Liver (tissue), 3 donors: ENCODE measurements around the gene SOX13.

Source experiments
- ATF3 ChIP-seq: IDR thresholded peaks from 2 replicates; pipeline ENCODE4 v1.6.1; 2016; ENCODE audit warnings: antibody characterized with exemption
- CTCF ChIP-seq: fragments of 150-350 bp; IDR thresholded peaks from 2 replicates; pipeline ENCODE4 v1.5.1; 2017; ENCODE audit warnings: improper control_type of control experiment, low read depth, low read length; ENCODE audit not compliant: missing input control
- EGR1 ChIP-seq, 2 donors: IDR thresholded peaks; 2 replicates each; pipeline ENCODE4 v1.6.1; 2016 to 2018; ENCODE audit warnings: antibody characterized with exemption in 2 of 2, low read depth in 2 of 2
- FOXA1 ChIP-seq: IDR thresholded peaks from 2 replicates; pipeline ENCODE4 v1.6.1; 2016; ENCODE audit warnings: antibody characterized with exemption
- HNF4G ChIP-seq: IDR thresholded peaks from 2 replicates; pipeline ENCODE4 v1.6.1; 2016; ENCODE audit warnings: antibody characterized with exemption
- NR2F2 ChIP-seq: IDR thresholded peaks from 2 replicates; pipeline ENCODE4 v1.6.1; 2016; ENCODE audit warnings: antibody characterized with exemption
- RAD21 ChIP-seq, 2 donors: IDR thresholded peaks; 2 replicates each; pipeline ENCODE4 v1.6.1; 2016; ENCODE audit warnings: antibody characterized with exemption in 2 of 2, mild to moderate bottlenecking in 2 of 2
- RXRA ChIP-seq, 2 donors: IDR thresholded peaks; 2 replicates each; pipeline ENCODE4 v1.6.1; 2017 to 2018; ENCODE audit warnings: antibody characterized with exemption in 2 of 2, mild to moderate bottlenecking in 1 of 2
- SP1 ChIP-seq: IDR thresholded peaks from 2 replicates; pipeline ENCODE4 v1.6.1; 2018; ENCODE audit warnings: antibody characterized with exemption, mild to moderate bottlenecking
- TAF1 ChIP-seq: conservative IDR thresholded peaks from 2 replicates; pipeline ENCODE4 v1.6.1; 2016; ENCODE audit warnings: antibody characterized with exemption, mild to moderate bottlenecking
- YY1 ChIP-seq: IDR thresholded peaks from 2 replicates; pipeline ENCODE4 v1.6.1; 2016; ENCODE audit warnings: antibody characterized with exemption, mild to moderate bottlenecking
- ZBTB33 ChIP-seq: IDR thresholded peaks from 2 replicates; pipeline ENCODE4 v1.6.1; 2016; ENCODE audit warnings: antibody characterized with exemption
- TF ChIP-seq, protein P1 (sequence below): IDR thresholded peaks from 2 replicates; pipeline ENCODE4 v1.6.1; 2016; ENCODE audit warnings: antibody characterized with exemption
- TF ChIP-seq, protein P2 (sequence below): IDR thresholded peaks from 2 replicates; pipeline ENCODE4 v1.6.1; 2016; ENCODE audit warnings: antibody characterized with exemption, mild to moderate bottlenecking
- donor health status: healthy.
- donor health status: healthy.

DNA sequence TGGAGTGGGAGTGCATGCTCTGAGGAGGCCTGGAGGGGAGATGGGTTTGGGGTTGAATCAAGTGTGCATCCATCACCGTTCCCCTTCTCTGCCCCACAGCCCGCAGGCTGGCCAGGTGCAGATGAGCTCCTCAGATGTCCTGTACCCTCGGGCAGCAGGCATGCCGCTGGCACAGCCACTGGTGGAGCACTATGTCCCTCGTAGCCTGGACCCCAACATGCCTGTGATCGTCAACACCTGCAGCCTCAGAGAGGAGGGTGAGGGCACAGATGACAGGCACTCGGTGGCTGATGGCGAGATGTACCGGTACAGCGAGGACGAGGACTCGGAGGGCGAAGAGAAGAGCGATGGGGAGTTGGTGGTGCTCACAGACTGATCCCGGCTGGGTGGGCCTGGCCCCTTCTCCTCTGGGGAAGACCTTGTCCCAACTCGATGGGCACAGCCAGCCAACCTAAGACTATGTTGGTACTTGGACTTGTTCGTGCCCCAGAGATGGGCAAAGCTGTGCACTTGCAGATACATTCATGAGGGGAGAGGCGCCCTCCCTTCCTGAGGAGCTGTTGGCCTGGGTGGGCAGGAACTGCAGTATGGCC, 52.9 kb downstream of the SOX13 start:
- TF ChIP-seq CTCF (no peak), FOXA1 (no peak), TAF1 (no peak), ZBTB33 (no peak), RXRA (IDR thresholded peaks at IDR 0.05) (no peak), ATF3 (no peak), HNF4G (no peak), RAD21 (IDR thresholded peaks at IDR 0.05) (no peak), YY1 (no peak), EGR1 (IDR thresholded peaks at IDR 0.05; ENCODE audit: low read depth in 2 of 2) (no peak), SP1 (no peak), NR2F2 (no peak)
- TF ChIP-seq, protein P1, sequence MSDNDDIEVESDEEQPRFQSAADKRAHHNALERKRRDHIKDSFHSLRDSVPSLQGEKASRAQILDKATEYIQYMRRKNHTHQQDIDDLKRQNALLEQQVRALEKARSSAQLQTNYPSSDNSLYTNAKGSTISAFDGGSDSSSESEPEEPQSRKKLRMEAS = no peak
- TF ChIP-seq, protein P2, sequence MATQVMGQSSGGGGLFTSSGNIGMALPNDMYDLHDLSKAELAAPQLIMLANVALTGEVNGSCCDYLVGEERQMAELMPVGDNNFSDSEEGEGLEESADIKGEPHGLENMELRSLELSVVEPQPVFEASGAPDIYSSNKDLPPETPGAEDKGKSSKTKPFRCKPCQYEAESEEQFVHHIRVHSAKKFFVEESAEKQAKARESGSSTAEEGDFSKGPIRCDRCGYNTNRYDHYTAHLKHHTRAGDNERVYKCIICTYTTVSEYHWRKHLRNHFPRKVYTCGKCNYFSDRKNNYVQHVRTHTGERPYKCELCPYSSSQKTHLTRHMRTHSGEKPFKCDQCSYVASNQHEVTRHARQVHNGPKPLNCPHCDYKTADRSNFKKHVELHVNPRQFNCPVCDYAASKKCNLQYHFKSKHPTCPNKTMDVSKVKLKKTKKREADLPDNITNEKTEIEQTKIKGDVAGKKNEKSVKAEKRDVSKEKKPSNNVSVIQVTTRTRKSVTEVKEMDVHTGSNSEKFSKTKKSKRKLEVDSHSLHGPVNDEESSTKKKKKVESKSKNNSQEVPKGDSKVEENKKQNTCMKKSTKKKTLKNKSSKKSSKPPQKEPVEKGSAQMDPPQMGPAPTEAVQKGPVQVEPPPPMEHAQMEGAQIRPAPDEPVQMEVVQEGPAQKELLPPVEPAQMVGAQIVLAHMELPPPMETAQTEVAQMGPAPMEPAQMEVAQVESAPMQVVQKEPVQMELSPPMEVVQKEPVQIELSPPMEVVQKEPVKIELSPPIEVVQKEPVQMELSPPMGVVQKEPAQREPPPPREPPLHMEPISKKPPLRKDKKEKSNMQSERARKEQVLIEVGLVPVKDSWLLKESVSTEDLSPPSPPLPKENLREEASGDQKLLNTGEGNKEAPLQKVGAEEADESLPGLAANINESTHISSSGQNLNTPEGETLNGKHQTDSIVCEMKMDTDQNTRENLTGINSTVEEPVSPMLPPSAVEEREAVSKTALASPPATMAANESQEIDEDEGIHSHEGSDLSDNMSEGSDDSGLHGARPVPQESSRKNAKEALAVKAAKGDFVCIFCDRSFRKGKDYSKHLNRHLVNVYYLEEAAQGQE = no peak
